Loucy (cell line): Measurements from ENCODE around the gene FITM2.
"Not testable (repeated sequence)": the region's sequence is repeated elsewhere in the genome, so short reads cannot be mapped to it uniquely, and the experiment has no call there.

Experiments
- H2AFZ ChIP-seq: fragments of 200-600 bp; sonication (generic); 2 replicates; pipeline ENCODE4 v1.6.0; 2016; ENCODE audit warnings: antibody characterized with exemption, mild to moderate bottlenecking, low read length, moderate library complexity
- H3F3A ChIP-seq: fragments of 200-600 bp; 2 replicates; pipeline ENCODE4 v1.6.0; 2016; ENCODE audit warnings: antibody characterized with exemption, low read depth, mild to moderate bottlenecking
- H3K27me3 ChIP-seq: fragments of 200-600 bp; sonication (generic); 2 replicates; pipeline ENCODE4 v1.6.1; 2014; ENCODE audit warnings: low read length, mild to moderate bottlenecking; ENCODE audit not compliant: insufficient read depth, poor library complexity, severe bottlenecking
- H3K36me3 ChIP-seq: fragments of 200-600 bp; sonication (generic); 2 replicates; pipeline ENCODE4 v1.6.1; 2016; ENCODE audit warnings: low read length; ENCODE audit not compliant: insufficient read depth
- H3K4me1 ChIP-seq: fragments of 200-600 bp; sonication (generic); 2 replicates; pipeline ENCODE4 v1.5.1; 2014; ENCODE audit warnings: low read length, mild to moderate bottlenecking; ENCODE audit not compliant: insufficient read depth, poor library complexity, severe bottlenecking
- H3K4me2 ChIP-seq: fragments of 200-600 bp; sonication (generic); 2 replicates; pipeline ENCODE4 v1.6.0; 2014; ENCODE audit warnings: antibody characterized with exemption, low read length, low read depth, mild to moderate bottlenecking; ENCODE audit not compliant: poor library complexity, severe bottlenecking
- H3K4me3 ChIP-seq: fragments of 200-600 bp; sonication (generic); 2 replicates; pipeline ENCODE4 v1.5.1; 2014; ENCODE audit warnings: low read length, mild to moderate bottlenecking, mixed read lengths; ENCODE audit not compliant: poor library complexity, severe bottlenecking
- H3K79me2 ChIP-seq: fragments of 200-600 bp; sonication (generic); 2 replicates; pipeline ENCODE4 v1.6.1; 2014; ENCODE audit warnings: low read length; ENCODE audit not compliant: insufficient read depth
- H3K9ac ChIP-seq: fragments of 200-600 bp; sonication (generic); 2 replicates; pipeline ENCODE4 v1.6.0; 2014; ENCODE audit warnings: mild to moderate bottlenecking, low read depth, low read length, moderate library complexity; ENCODE audit not compliant: poor library complexity, severe bottlenecking
- H3K9me2 ChIP-seq: fragments of 200-600 bp; sonication (generic); replicated peaks from 2 replicates; pipeline ENCODE4 v1.6.1; 2016; ENCODE audit warnings: low read depth, low read length, mixed read lengths
- H3K9me3 ChIP-seq: fragments of 200-600 bp; sonication (generic); 2 replicates; pipeline ENCODE4 v1.6.1; 2014; ENCODE audit warnings: mild to moderate bottlenecking, antibody characterized with exemption, low read length, low read depth; ENCODE audit not compliant: insufficient read depth
- H4K20me1 ChIP-seq: fragments of 200-600 bp; sonication (generic); 2 replicates; pipeline ENCODE4 v1.6.0; 2014; ENCODE audit warnings: antibody characterized with exemption, low read length, mild to moderate bottlenecking; ENCODE audit not compliant: insufficient read depth, poor library complexity, severe bottlenecking
- EZH2phosphoT487 ChIP-seq: fragments of 200-600 bp; IDR thresholded peaks from 2 replicates; pipeline ENCODE4 v1.6.1; 2018; ENCODE audit warnings: antibody characterized with exemption, mild to moderate bottlenecking, moderate library complexity, borderline replicate concordance
- TF ChIP-seq, protein P1 (sequence below): fragments of 200-600 bp; sonication (generic); conservative IDR thresholded peaks from 2 replicates; pipeline ENCODE4 v1.5.1; 2014; ENCODE audit warnings: mild to moderate bottlenecking, antibody characterized with exemption, low read length

The FITM2 gene

DNA sequence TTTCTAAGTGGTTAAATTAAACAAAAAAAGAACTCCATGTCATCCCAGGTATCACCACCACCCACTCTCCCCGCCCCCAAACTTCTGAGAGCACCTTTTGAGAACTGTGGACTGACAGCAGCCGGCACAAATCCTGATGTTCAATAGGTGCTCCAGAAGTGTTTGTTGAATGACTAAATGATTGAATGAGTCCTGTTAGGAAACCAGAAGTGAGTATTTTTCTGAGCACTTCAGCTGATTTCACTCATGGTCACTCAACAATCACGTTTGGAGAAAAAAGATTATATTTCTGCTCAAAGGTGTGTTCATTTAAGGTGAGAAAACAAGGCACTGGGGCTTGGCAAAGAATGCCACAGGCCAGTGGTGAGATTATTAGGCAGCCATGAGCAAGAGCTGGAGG is 38.3 kb upstream of the FITM2 start:
- Histone ChIP-seq H3F3A (no peaks in the 10 kb centered on the region), H3K4me2 (no peak overlapping the region)

GRCh38 chr20:44348168-44348659 is 37.2 kb upstream of the FITM2 start:
- Histone ChIP-seq H3K9me2 (no peaks in the 10 kb centered on the region), H3K9me3 (no peaks in the 10 kb centered on the region), H2AFZ (no peak overlapping the region), H3K4me3 (no peak overlapping the region), H3K36me3 (no peaks in the 10 kb centered on the region), H4K20me1 (no peaks in the 10 kb centered on the region), H3K4me2 (no peak overlapping the region), H3K4me1 (no peaks in the 10 kb centered on the region), H3K79me2 (no peaks in the 10 kb centered on the region), H3K9ac (no peak overlapping the region), H3F3A (no peaks in the 10 kb centered on the region), H3K27me3 (no peaks in the 10 kb centered on the region)
- TF ChIP-seq, protein P1, sequence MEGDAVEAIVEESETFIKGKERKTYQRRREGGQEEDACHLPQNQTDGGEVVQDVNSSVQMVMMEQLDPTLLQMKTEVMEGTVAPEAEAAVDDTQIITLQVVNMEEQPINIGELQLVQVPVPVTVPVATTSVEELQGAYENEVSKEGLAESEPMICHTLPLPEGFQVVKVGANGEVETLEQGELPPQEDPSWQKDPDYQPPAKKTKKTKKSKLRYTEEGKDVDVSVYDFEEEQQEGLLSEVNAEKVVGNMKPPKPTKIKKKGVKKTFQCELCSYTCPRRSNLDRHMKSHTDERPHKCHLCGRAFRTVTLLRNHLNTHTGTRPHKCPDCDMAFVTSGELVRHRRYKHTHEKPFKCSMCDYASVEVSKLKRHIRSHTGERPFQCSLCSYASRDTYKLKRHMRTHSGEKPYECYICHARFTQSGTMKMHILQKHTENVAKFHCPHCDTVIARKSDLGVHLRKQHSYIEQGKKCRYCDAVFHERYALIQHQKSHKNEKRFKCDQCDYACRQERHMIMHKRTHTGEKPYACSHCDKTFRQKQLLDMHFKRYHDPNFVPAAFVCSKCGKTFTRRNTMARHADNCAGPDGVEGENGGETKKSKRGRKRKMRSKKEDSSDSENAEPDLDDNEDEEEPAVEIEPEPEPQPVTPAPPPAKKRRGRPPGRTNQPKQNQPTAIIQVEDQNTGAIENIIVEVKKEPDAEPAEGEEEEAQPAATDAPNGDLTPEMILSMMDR = no peak
- no peak for TF ChIP-seq EZH2phosphoT487

More for the DNA sequence above, 38.3 kb upstream of the FITM2 start:
- Histone ChIP-seq H3K4me1 (no peaks in the 10 kb centered on the region), H3K4me3 (no peak overlapping the region), H3K36me3 (no peaks in the 10 kb centered on the region), H3K9me3 (no peaks in the 10 kb centered on the region), H3K79me2 (no peaks in the 10 kb centered on the region), H2AFZ (no peak overlapping the region), H3K9me2 (no peaks in the 10 kb centered on the region), H3K9ac (no peak overlapping the region), H3K27me3 (no peaks in the 10 kb centered on the region), H4K20me1 (no peaks in the 10 kb centered on the region)
- no peak for TF ChIP-seq EZH2phosphoT487
- TF ChIP-seq, protein P1 = no peak

DNA sequence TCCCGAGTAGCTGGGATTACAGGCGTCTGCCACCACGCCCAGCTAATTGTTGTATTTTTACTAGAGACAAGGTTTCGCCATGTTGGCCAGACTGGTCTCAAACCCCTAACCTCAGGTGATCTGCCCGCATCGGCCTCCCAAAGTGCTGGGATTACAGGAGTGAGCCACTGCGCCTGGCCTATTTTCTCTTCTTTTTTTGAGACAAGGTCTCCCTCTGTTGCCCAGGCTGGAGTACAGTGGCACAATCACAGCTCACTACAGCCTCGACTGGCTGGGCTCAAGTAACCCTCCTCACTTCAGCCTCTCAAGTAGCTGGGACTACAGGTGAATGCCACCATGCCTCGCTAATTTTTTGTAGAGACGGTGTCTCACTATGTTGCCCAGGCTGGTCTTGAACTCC is 34.9 kb upstream of the FITM2 start:
- not testable (repeated sequence) for H3K4me2 ChIP-seq, H4K20me1 ChIP-seq, H3K9ac ChIP-seq, H3K36me3 ChIP-seq, H3F3A ChIP-seq, H3K9me2 ChIP-seq, H3K4me1 ChIP-seq, H3K4me3 ChIP-seq, H3K79me2 ChIP-seq, H2AFZ ChIP-seq, H3K9me3 ChIP-seq, H3K27me3 ChIP-seq

DNA sequence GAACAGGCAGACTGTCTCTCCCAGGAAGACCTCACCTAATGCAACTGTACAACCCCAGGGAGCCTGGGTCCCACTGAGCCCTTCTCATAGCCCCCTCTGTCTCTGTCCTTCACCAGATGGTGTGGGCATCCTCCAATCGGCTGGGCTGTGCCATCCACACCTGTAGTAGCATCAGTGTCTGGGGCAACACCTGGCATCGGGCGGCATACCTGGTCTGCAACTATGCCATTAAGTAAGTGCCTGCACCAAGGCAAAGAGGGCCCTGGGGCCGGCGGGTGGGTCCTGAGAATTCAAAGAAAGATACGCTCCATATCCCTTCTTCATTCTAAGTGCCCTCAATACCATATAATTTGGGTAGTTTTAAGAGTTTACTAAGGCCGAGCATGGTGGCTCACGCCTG is 34.1 kb upstream of the FITM2 start:
- Histone ChIP-seq H3K27me3 (no peaks in the 10 kb centered on the region), H3K36me3 (no peaks in the 10 kb centered on the region), H3K4me1 (no peaks in the 10 kb centered on the region), H3K9me2 (no peaks in the 10 kb centered on the region), H3K4me3 (no peak overlapping the region), H2AFZ (no peak overlapping the region), H3K4me2 (no peak overlapping the region), H4K20me1 (no peaks in the 10 kb centered on the region), H3F3A (no peaks in the 10 kb centered on the region), H3K9ac (no peak overlapping the region), H3K79me2 (no peaks in the 10 kb centered on the region), H3K9me3 (no peaks in the 10 kb centered on the region)
- no peak for TF ChIP-seq EZH2phosphoT487
- TF ChIP-seq, protein P1 = no peak
